Keratinocyte (primary cell): ENCODE results near the gene A4GALT. TPM values are rescaled to one million over a fixed set of nuclear protein-coding genes. Genes with fewer than 3 reads are reported as not detected.
"Not testable (repeated sequence)": the region's sequence is repeated elsewhere in the genome, so short reads cannot be mapped to it uniquely, and the experiment has no call there.

ENCODE experiments used
- DNase-seq: peaks from one replicate; pipeline ENCODE4 v3.0.0-alpha.2; 2011; ENCODE audit warnings: low read depth, missing footprints, low spot score
- FAIRE-seq: peaks from 2 replicates; lab custom pipeline; 2011; peaks lifted over from hg19 to GRCh38; lab: Jason Lieb, UNC
- H2AFZ ChIP-seq: 2 replicates; pipeline ENCODE4 v1.6.0; 2012; ENCODE audit warnings: low read length, control low read depth, inconsistent platforms; ENCODE audit not compliant: control insufficient read depth
- H3K27ac ChIP-seq: 2 replicates; pipeline ENCODE4 v1.5.1; 2011; ENCODE audit warnings: low read length; ENCODE audit not compliant: control insufficient read depth, insufficient read depth
- H3K27me3 ChIP-seq: 3 replicates; pipeline ENCODE4 v1.6.0; 2011; ENCODE audit warnings: low read length; ENCODE audit not compliant: control insufficient read depth, insufficient read depth; ENCODE audit errors: extremely low read depth
- H3K36me3 ChIP-seq, 2 experiments: 2 replicates in 1 of 2; 3 replicates in 1 of 2; pipeline ENCODE4 v1.5.1; 2011; ENCODE audit warnings: low read length in 2 of 2, mild to moderate bottlenecking in 1 of 2; ENCODE audit not compliant: control insufficient read depth in 2 of 2, insufficient read depth in 2 of 2; ENCODE audit errors: extremely low read depth in 1 of 2
- H3K4me1 ChIP-seq: 3 replicates; pipeline ENCODE4 v1.5.1; 2011; ENCODE audit warnings: low read length; ENCODE audit not compliant: control insufficient read depth, insufficient read depth; ENCODE audit errors: extremely low read depth
- H3K4me2 ChIP-seq: 3 replicates; pipeline ENCODE4 v1.6.0; 2011; ENCODE audit warnings: low read depth, low read length; ENCODE audit not compliant: control insufficient read depth, insufficient read depth; ENCODE audit errors: extremely low read depth
- H3K4me3 ChIP-seq, 3 experiments: fragments of 200-600 bp in 1 of 3; sonication (generic) in 1 of 3; 2 replicates in 2 of 3; 3 replicates in 1 of 3; pipeline ENCODE4 v1.5.1; 2011 to 2016; ENCODE audit warnings: low read length in 3 of 3, mild to moderate bottlenecking in 3 of 3, control low read depth in 2 of 3, inconsistent platforms in 1 of 3, low read depth in 1 of 3, mixed read lengths in 1 of 3, mixed run types in 1 of 3, moderate library complexity in 1 of 3; ENCODE audit not compliant: control insufficient read depth in 2 of 3, insufficient read depth in 2 of 3; ENCODE audit errors: extremely low read depth in 1 of 3
- H3K79me2 ChIP-seq: 2 replicates; pipeline ENCODE4 v1.6.0; 2012; ENCODE audit warnings: low read length; ENCODE audit not compliant: control insufficient read depth, insufficient read depth
- H3K9ac ChIP-seq: 3 replicates; pipeline ENCODE4 v1.6.0; 2011; ENCODE audit warnings: low read length; ENCODE audit not compliant: control insufficient read depth, insufficient read depth; ENCODE audit errors: extremely low read depth
- H3K9me1 ChIP-seq: 3 replicates; pipeline ENCODE4 v1.6.0; 2011; ENCODE audit warnings: low read length; ENCODE audit not compliant: control insufficient read depth, insufficient read depth; ENCODE audit errors: extremely low read depth
- H3K9me3 ChIP-seq: 2 replicates; pipeline ENCODE4 v1.5.1; 2012; ENCODE audit warnings: low read depth, low read length; ENCODE audit not compliant: control insufficient read depth
- H4K20me1 ChIP-seq: 3 replicates; pipeline ENCODE4 v1.6.0; 2011; ENCODE audit warnings: low read length; ENCODE audit not compliant: control insufficient read depth, insufficient read depth; ENCODE audit errors: extremely low read depth
- EZH2 ChIP-seq: IDR thresholded peaks from one replicate; pipeline ENCODE4 v1.6.1; 2012; ENCODE audit warnings: inconsistent platforms, mild to moderate bottlenecking, low read length, moderate library complexity
- dilution Hi-C: fragments of 300-500 bp; cut with MboI; formaldehyde crosslinking; loops from one replicate; pipeline ENCODE4 v1.7.0; 2020; ENCODE audit warnings: low sequenced_read_pairs; ENCODE audit not compliant: extremely low pct_ligation_motif_present
- polyA plus RNA-seq, 5 experiments: library from polyadenylated mRNA; depleted of rRNA in 3 of 5; stranded (reverse) in 3 of 5; stranded (forward) in 1 of 5; unstranded in 1 of 5; fragments of >200 nt; gene quantifications; 1 replicate in 1 of 5; 2 replicates in 3 of 5; 3 replicates in 1 of 5; pipeline versions ENCODE4 v1.2.1 to v1.2.3, GENCODE V29; 2011 to 2012; ENCODE audit warnings: missing spikeins in 2 of 5, low read depth in 1 of 5, low replicate concordance in 1 of 5
- TF ChIP-seq, protein P1 (sequence below), 3 experiments: IDR thresholded peaks in 1 of 3; conservative IDR thresholded peaks in 1 of 3; optimal IDR thresholded peaks in 1 of 3; 2 replicates in 2 of 3; 3 replicates in 1 of 3; pipeline versions ENCODE3 to v1.5.1; 2011; ENCODE audit warnings: low read length in 3 of 3, mild to moderate bottlenecking in 3 of 3, moderate library complexity in 2 of 3, control low read depth in 1 of 3, inconsistent platforms in 1 of 3; ENCODE audit not compliant: insufficient read depth in 2 of 3; ENCODE audit errors: extremely low read depth in 1 of 3

Gene A4GALT
- polyA plus RNA-seq, 1 donor (not counting 4 experiments of a cell fraction or from before 2014, with no cell fraction given) = 1.6 TPM

DNA sequence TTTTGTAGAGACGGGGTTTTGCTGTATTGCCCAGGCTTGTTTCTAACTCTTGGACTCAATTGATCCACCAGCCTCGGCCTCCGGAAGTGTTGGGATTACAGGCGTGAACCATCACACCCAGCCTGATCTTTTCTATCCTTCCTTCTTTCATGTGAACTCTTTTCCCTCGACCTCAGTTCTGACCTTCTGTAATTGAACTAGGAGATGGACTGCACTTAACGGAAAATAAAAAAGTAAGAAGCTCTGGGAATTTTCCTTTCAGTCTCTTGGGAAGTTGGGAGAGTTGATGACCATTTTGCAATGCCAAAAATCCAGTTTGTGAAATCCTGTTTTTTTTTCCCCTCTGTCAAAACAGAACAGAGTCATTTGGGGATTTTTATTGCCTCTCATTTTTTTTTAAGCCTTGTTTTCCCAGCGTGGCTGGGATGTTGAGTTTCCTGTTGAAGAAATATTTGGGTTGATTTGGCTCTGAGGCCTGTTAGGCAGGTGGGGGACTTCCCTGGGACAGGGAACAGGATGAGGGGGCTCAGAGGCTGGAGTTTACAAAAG, 44.5 kb downstream of the A4GALT start:
- Histone ChIP-seq H2AFZ (peak overlapping the region; percentile 26), H4K20me1 (no peaks in the 10 kb centered on the region), H3K79me2 (no peaks in the 10 kb centered on the region), H3K27me3 (no peaks in the 10 kb centered on the region), H3K9ac (no peak overlapping the region), H3K27ac (no peak overlapping the region), H3K4me2 (no peak overlapping the region), H3K4me1 (peaks cover 11% of the 10 kb centered on the region), H3K9me1 (no peaks in the 10 kb centered on the region), H3K36me3 (no peaks in the 10 kb centered on the region), H3K9me3 (peaks cover 4% of the 10 kb centered on the region), H3K4me3 (no peak overlapping the region)
- dilution Hi-C loops = no loop called here
- TF ChIP-seq EZH2 = no peak
- TF ChIP-seq, protein P1, sequence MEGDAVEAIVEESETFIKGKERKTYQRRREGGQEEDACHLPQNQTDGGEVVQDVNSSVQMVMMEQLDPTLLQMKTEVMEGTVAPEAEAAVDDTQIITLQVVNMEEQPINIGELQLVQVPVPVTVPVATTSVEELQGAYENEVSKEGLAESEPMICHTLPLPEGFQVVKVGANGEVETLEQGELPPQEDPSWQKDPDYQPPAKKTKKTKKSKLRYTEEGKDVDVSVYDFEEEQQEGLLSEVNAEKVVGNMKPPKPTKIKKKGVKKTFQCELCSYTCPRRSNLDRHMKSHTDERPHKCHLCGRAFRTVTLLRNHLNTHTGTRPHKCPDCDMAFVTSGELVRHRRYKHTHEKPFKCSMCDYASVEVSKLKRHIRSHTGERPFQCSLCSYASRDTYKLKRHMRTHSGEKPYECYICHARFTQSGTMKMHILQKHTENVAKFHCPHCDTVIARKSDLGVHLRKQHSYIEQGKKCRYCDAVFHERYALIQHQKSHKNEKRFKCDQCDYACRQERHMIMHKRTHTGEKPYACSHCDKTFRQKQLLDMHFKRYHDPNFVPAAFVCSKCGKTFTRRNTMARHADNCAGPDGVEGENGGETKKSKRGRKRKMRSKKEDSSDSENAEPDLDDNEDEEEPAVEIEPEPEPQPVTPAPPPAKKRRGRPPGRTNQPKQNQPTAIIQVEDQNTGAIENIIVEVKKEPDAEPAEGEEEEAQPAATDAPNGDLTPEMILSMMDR (optimal IDR thresholded peaks at IDR 0.05 in 1 of 3, IDR thresholded peaks at IDR 0.05 in 1 of 3, conservative IDR thresholded peaks at IDR 0.05 in 1 of 3; ENCODE audit: extremely low read depth in 1 of 3, insufficient read depth in 2 of 3, low read length in 3 of 3) = no peak
- FAIRE-seq (no peak), DNase-seq (no peak)

DNA sequence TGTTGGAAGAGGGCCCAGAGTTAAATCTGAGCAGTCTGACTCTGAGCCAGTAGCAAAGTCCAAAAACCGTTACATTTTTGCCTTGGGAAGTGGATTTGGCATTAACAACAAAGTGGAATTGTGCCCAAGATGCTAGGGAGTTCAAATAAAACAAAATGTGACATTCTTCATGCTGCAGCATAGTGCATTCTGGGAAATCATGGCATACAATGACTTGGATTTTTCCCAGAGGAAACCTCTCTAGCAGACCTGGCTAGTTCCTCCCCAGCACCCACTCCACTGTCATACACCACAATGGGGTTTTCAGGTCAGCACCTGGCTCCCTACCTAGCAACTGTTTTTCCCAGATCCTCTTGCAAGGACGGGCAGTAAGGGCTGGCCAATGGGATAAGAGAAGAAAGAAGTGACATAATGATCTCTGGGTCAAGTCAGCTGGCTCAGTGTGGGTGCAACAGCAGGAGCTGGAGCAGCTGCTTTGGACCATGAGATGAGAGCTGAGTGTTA, 46.7 kb downstream of the A4GALT start:
- Histone ChIP-seq H3K9ac (no peak overlapping the region), H3K27me3 (no peaks in the 10 kb centered on the region), H3K4me1 (no peaks in the 10 kb centered on the region), H3K36me3 (no peaks in the 10 kb centered on the region), H3K79me2 (no peaks in the 10 kb centered on the region), H3K9me3 (peaks cover 4% of the 10 kb centered on the region), H4K20me1 (no peaks in the 10 kb centered on the region), H3K9me1 (no peaks in the 10 kb centered on the region), H2AFZ (no peak overlapping the region), H3K27ac (no peak overlapping the region), H3K4me2 (no peak overlapping the region), H3K4me3 (no peak overlapping the region)
- FAIRE-seq = no peak
- DNase-seq = no peak
- dilution Hi-C loops = no loop called here
- no peak for TF ChIP-seq EZH2
- TF ChIP-seq, protein P1 (optimal IDR thresholded peaks at IDR 0.05 in 1 of 3, IDR thresholded peaks at IDR 0.05 in 1 of 3, conservative IDR thresholded peaks at IDR 0.05 in 1 of 3; ENCODE audit: extremely low read depth in 1 of 3, insufficient read depth in 2 of 3, low read length in 3 of 3) = no peak

DNA sequence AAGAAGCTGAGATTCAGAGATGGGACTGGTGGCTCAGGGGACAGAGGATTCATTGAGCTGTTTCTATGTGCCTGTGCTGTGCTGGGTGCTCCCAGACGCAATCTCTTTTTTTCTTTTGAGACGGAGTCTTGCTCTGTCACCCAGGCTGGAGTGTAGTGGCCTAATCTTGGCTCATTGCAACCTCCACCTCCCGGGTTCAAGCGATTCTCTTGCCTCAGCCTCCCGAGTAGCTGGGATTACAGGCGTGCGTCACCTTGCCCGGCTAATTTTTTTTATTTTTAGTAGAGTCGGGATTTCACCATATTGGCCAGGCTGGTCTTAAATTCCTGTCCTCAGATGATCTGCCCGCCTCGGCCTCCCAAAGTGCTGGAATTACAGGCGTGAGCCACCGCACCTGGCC, 47.6 kb downstream of the A4GALT start:
- H2AFZ ChIP-seq, DNase-seq, H3K27ac ChIP-seq, H3K36me3 ChIP-seq, H3K4me3 ChIP-seq, H3K9me3 ChIP-seq, H4K20me1 ChIP-seq, H3K4me1 ChIP-seq, FAIRE-seq, H3K27me3 ChIP-seq, H3K4me2 ChIP-seq, dilution Hi-C loops, H3K9me1 ChIP-seq, H3K79me2 ChIP-seq, H3K9ac ChIP-seq: not testable (repeated sequence)
